A549 treated with Hydrocortisone at 1 μM for 4 hours (cell line): ENCODE data around the gene TRIM43B. TPM values are rescaled to one million over a fixed set of nuclear protein-coding genes. Genes with fewer than 3 reads are reported as not detected.

Experiments
- total RNA-seq: library from RNA; stranded (reverse); fragments of 200-300 nt; extraction: Qiagen RNA extraction; gene quantifications from 5 replicates; pipeline ENCODE4 v1.2.3, GENCODE V29; 2022

Gene TRIM43B
- 0.08 to 0.12 TPM in 2 of 5 replicates, not detected in the others for total RNA-seq

GRCh38 chr2:95484654-95485053, at the start of gene TRIM43B:
Gene TRIM43B, minus strand, starts transcription at chr2:95484754. Its CDS starts 2,040 bp downstream, at chr2:95482714.

Other genes starting within 250 kb of the TRIM43B start
- 0.01 to 0.23 TPM (median 0.14 TPM) in 4 of 5 replicates, not detected in the other for gene PROM2, start 210.3 kb downstream of the TRIM43B start, total RNA-seq
- 1.3 to 2.3 TPM (median 1.7 TPM) in 5 replicates for gene KCNIP3, start 187.4 kb downstream of the TRIM43B start, total RNA-seq
- 26.7 to 30.9 TPM (median 30.3 TPM) in 5 replicates for gene FAHD2A, start 82.0 kb downstream of the TRIM43B start, total RNA-seq
- gene TRIM43, start 107.2 kb upstream of the TRIM43B start, total RNA-seq: 0.07 to 0.15 TPM (median 0.08 TPM) in 3 of 5 replicates, not detected in the others